Nucleus accumbens (tissue), 56 donors: ENCODE results near the gene ZFP64.
"Not testable (repeated sequence)": the region's sequence is repeated elsewhere in the genome, so short reads cannot be mapped to it uniquely, and the experiment has no call there.

Source experiments
- DNase-seq, 56 donors: peaks; one replicate each; lab custom pipeline; 2025; lab: John Stamatoyannopoulos, UW

Gene ZFP64

GRCh38 chr20:52191132-52191915, at the start of gene ZFP64:
Gene ZFP64, minus strand, starts transcription at chr20:52191779. Its CDS starts 143 bp downstream, at chr20:52191636.
- DNase-seq = peak in 55 of 56 donors; percentile 21 to 93 (median 78)

- no peak for DNase-seq
Observed at GRCh38 chr20:52240802-52241201, 49.2 kb upstream of the ZFP64 start.

GRCh38 chr20:52239102-52239501, 47.5 kb upstream of the ZFP64 start:
- no peak for DNase-seq

- no peak for DNase-seq
Observed at GRCh38 chr20:52236292-52236691, 44.7 kb upstream of the ZFP64 start.

GRCh38 chr20:52235129-52235528, 43.5 kb upstream of the ZFP64 start:
- DNase-seq = no peak

GRCh38 chr20:52234302-52235045, 42.9 kb upstream of the ZFP64 start:
- no peak for DNase-seq

- DNase-seq = no peak
Observed at GRCh38 chr20:52231230-52231746, 39.7 kb upstream of the ZFP64 start.

GRCh38 chr20:52230409-52230808, 38.8 kb upstream of the ZFP64 start:
- DNase-seq = no peak

GRCh38 chr20:52229346-52229745, 37.8 kb upstream of the ZFP64 start:
- not testable (repeated sequence) for DNase-seq

GRCh38 chr20:52226370-52226769, 34.8 kb upstream of the ZFP64 start:
- no peak for DNase-seq

- DNase-seq = no peak
Observed at GRCh38 chr20:52224920-52225319, 33.3 kb upstream of the ZFP64 start.

- DNase-seq = not testable (repeated sequence)
Observed at GRCh38 chr20:52221362-52221761, 29.8 kb upstream of the ZFP64 start.

GRCh38 chr20:52220891-52221290, 29.3 kb upstream of the ZFP64 start:
- DNase-seq = not testable (repeated sequence)

- DNase-seq = no peak
Observed at GRCh38 chr20:52219441-52219840, 27.9 kb upstream of the ZFP64 start.

GRCh38 chr20:52217689-52218395, 26.3 kb upstream of the ZFP64 start:
- no peak for DNase-seq

GRCh38 chr20:52213995-52214394, 22.4 kb upstream of the ZFP64 start:
- DNase-seq = no peak

- DNase-seq = no peak
Observed at GRCh38 chr20:52212943-52213342, 21.4 kb upstream of the ZFP64 start.

- DNase-seq = no peak
Observed at GRCh38 chr20:52210037-52210990, 18.7 kb upstream of the ZFP64 start.

- DNase-seq = no peak
Observed at GRCh38 chr20:52209154-52209571, 17.6 kb upstream of the ZFP64 start.
